Measurements from ENCODE around the gene ATP2B2. TPM values are rescaled to one million over a fixed set of nuclear protein-coding genes. Genes with fewer than 3 reads are reported as not detected.

ATP2B2 gene
- total and polyA plus RNA-seq, 9 of the 15 experiments (the other 6 are each of a cell fraction or from before 2014, with no cell fraction given), result 0.06 TPM; not detected in 8

DNA sequence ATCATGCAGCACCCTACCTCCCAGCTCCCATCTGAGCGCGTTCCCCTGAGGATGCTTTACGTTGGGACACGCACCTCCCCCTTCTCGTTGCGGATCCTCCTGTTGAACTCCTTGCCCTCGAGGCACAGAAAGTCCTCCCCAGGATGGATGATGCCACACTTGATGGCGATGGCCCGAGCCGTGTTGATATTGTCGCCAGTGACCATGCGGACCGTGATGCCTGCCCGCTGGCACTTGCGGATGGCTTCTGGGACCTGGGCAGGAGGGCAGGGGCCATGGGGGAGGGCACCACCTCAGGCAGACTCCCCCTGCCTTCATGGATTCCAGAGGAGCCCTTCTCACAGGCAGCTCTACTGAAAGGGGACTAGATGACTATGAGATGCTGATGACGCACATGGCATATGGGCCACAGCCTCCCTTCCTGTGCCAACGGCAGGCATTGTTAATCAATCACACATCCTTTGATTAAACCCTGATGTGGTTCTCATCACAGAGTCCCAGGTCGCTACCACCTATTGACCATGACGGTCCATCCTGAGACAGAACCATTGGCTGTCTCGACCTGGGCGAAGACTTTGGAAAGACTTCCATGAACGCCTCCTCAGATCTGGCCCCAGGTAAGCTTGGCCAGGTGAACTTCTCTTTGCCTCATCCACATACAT is 154.9 kb downstream of the ATP2B2 start:
- in situ Hi-C loops (cut with MboI) (no loop called here), intact Hi-C loops (cut with micrococcal nuclease) (no loop called here)
- H3K36me3 ChIP-seq (ENCODE audit: control insufficient read depth, insufficient read depth, low read length), result no peaks in the 10 kb centered on the region
- H3K4me1 ChIP-seq (replicated peaks in 1 of 2; ENCODE audit: control insufficient read depth in 2 of 2, insufficient read depth in 2 of 2, low read length in 2 of 2), result peaks cover 0 to 6% of the 10 kb centered on the region in 2 experiments; a peak in 1 of 5 replicates
- H3K4me3 ChIP-seq, result no peak overlapping the region
- no peaks in the 10 kb centered on the region for H3K79me2 ChIP-seq (ENCODE audit: control insufficient read depth, insufficient read depth, low read length)
- peaks cover 35 to 78% of the 10 kb centered on the region in 2 experiments for H3K27me3 ChIP-seq (ENCODE audit: control insufficient read depth in 2 of 2, insufficient read depth in 2 of 2, low read length in 2 of 2)
- ATAC-seq (no peak), FAIRE-seq (no peak), DNase-seq (ENCODE audit: extremely low read depth in 1 of 4, low spot score in 3 of 4) (no peak)
- no peak overlapping the region for H3K27ac ChIP-seq (ENCODE audit: extremely low read depth, low read depth, low read length)
- 4% methylated on average over 22 of the region's 22 CpGs for WGBS (ENCODE audit: insufficient coverage, low coverage, missing lambda C conversion rate)
- POLR2A ChIA-PET, result interaction anchor here (0.7 to 1.0 kb wide), 4 partner anchors 11 to 512 kb away, joined by 3 to 4 read pairs (median 3); no protein-coding TSS in a partner anchor
- BruUV-seq (replicated peaks), result no TSS peak
- TF ChIP-seq GABPA (tag; conservative IDR thresholded peaks at IDR 0.05; ENCODE audit: low read depth) (no peak), ZBTB17 (CRISPR knock-in tag; IDR thresholded peaks at IDR 0.05) (peak; percentile 84), MLLT1 (IDR thresholded peaks at IDR 0.05) (0 out of 4 replicates have a peak, but pooled peaks of 1 of the 2 experiments have one; percentile 30)
- H4K20me1 ChIP-seq (replicated peaks; ENCODE audit: control insufficient read depth, insufficient read depth, low read length), result peaks cover 27% of the 10 kb centered on the region
- CTCF ChIA-PET (ENCODE audit: low intra/inter-chr PET ratio), result interaction anchor here (0.5 kb wide), 1 partner anchor 26 kb away, joined by 4 read pairs; no protein-coding TSS in a partner anchor
- H3K4me2 ChIP-seq (ENCODE audit: insufficient read depth, low read length), result no peak overlapping the region
- no peak overlapping the region for H3K9ac ChIP-seq (ENCODE audit: insufficient read depth in 1 of 2, low read depth in 2 of 2, low read length in 2 of 2)
- H3K9me3 ChIP-seq (replicated peaks; ENCODE audit: control insufficient read depth, insufficient read depth, low read depth, low read length), result no peaks in the 10 kb centered on the region
- H3K9me1 ChIP-seq (ENCODE audit: control insufficient read depth, insufficient read depth, low read length), result no peaks in the 10 kb centered on the region
- H2AFZ ChIP-seq (ENCODE audit: low read depth, low read length), result no peak overlapping the region
